GM18526 (cell line): ENCODE results near the gene PGM2.

ENCODE experiments used
- POLR2A ChIP-seq: IDR thresholded peaks from 3 replicates; pipeline ENCODE4 v1.6.1; 2011; ENCODE audit not compliant: insufficient read length; ENCODE audit errors: extremely low read depth

PGM2 gene

DNA sequence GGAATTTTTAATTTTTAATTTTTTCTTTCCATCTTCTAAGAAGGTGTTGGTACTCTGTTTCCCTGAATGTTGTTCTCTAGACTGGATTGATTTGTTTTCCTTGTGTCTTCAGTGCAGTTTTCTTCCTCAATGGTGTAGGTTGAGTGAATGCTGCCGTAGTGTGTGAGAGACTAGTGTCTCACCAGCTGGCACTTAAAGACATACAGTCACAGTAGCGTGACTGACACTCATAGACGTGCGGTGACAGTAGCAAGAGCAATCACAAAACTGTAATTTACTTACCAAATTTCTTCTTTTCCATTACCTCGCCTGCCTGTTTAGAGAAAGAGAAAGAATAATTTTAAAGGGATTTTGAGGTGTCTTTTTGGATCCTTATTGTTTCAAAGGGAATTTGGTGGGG, 21.4 kb upstream of the PGM2 start:
- TF ChIP-seq POLR2A: no peak

DNA sequence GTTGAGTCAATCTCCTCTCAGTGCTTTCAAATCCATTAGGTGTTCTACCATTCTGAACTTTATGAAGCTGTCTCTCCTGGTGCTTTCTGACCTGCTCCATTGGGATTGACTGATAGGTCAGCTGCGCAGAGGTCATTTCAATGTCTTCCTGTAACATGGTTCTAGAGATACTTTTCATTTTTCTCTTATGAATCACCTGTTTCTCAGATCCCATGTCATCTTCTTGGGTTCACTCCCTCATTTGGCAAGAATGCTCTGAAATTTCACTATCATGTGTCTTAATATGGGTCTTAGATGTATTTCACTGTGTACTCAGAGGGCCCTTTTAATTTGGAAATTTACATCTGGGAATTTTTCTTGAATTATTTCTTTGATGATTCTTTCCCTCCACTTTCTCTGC, 13.8 kb upstream of the PGM2 start:
- TF ChIP-seq POLR2A: no peak

DNA sequence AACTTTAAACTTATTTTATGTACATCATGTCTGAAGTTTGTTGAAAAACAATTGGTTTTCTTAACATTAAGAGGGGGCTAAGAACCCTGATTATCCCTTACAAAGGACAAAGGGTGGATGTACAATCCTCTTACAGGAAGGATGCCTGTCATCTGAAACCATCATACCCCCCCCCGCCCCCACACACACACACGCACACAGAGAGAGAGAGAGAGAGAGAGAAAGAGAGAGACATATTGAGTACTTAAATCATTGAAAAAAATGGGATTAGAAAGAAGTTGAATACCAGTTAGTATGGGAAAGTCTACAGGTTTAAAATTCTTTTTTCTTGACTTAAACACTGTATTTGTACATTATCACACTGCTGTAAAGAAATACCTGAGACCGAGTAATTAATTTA, 10.9 kb upstream of the PGM2 start:
- TF ChIP-seq POLR2A: no peak

DNA sequence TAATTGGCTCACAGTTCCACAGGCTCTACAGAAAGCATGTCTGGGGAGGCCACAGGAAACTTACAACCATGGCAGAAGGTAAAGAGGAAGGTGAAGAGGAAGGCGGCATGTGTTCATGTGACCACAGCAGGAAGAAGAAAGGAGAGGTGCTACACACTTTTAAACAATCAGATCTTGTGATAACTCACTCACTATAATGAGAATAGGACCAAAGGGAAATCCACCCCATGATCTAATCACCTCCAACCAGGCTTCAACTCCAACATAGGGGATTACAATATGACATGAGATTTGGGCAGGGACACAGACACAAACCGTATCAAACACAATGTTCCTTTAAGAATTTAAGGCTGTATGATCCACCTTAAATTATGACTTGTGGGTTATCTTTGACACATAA, 10.5 kb upstream of the PGM2 start:
- no peak for TF ChIP-seq POLR2A

DNA sequence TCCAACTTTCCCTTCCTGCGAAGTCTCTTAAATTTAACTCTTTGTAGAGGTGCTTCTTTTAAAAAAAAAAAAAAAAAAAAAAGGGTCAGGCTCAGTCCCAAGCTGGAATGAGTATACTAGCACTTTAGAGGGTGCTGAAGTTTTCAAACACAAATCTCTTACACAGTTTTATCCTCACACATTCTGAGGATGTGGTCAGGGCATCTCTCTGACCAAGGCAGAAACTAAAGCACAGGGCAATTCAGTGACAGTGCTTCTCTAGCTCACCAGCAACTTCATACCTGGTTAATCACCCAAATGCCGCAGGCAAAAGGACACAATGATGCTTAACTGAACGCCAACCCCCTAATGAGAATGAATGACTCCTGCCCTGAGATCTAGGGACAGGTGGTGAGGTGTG, 9.8 kb upstream of the PGM2 start:
- TF ChIP-seq POLR2A: no peak

DNA sequence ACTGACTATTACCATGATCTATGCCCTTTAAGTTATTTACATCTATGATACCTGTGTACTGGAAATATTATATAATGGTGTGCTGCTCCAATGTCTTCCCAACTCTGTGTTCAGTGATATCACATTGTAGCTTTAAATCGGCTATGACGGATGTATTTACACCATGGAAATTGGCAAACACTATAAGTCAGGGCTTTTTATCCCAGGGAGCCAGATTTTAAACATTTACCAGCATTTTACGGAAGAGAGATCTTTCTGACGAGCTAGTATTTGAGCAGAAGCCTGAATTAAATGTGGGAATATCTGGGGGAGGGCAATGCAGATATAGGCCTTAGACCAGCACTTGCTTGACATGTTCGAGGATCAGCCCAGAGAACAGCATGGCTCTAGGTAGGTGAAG, 7.7 kb upstream of the PGM2 start:
- TF ChIP-seq POLR2A: no peak

DNA sequence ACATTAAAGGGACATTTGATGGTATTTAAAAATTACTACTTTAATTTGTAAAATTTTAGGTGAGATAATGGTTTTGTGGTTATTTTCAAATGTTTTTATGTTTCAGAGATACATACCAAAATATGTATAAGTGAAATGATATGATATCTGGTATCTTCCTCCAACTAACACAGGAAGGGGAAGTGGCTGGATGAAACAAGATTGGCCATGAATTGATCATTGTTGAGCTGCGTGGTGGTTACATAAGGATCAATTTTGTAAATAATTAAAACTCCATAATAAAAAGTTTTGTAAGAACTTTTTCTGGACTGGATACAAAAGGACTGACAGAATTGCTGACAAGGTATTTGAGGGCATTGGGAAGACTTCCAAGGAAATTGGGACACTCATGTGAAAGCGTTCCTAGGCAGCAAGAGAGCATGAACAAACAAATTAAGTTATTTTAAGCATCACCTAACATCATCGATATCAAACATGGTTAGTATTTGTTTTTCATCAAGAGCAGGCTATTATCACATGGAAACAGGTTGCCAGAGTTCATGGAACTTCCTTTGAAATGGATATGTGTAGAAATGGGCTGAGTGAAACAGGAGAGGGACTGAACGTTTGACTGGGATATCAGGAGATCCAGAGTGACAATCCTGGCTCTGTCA, 4.4 kb upstream of the PGM2 start:
- no peak for TF ChIP-seq POLR2A

DNA sequence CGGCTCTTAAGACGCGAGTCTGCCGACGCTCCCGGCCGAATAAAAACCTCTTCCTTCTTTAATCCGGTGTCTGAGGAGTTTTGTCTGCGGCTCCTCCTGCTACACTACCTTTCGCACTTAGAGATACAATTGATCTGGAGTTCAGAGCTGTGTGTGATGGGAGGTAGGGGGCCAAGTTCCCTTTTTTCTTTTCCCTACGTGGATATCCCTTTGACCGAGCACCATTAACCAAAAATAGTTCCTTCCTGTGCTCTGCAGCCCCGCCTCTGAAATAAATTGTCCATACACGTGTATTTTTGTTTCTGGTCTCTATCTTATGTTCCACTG, 555 bp upstream of the PGM2 start:
- no peak for TF ChIP-seq POLR2A

DNA sequence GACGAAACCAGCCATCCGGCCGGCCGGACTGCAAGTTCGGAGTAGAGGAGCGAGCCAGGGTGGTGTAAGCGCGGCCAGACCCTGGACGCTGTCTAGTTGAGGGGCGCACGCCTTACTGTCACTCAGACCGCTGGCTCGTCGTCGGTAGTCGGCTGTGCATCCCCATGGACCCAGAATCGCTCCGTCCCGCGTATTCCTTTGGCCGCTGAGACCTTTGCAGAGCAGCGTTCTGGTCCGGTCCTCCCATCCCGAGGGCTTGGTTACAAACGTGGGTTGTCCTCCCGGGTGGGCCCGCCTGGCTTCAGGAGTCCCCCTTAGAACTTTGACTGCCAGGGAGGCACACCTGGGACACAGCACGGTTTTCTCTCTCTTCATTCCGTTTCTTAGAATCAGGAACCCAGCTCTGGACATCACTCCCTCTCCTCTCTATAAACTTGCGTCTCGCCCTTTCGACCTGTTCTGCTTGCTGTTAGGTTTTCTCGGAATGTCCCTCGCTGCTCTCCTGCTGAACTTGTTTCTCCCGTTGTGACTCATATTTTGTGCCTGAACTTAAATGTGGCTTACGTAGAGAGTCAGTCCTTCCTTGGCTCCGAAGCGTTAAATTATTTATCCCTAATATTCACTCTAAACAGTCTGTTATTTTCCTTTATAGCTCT, 672 bp downstream of the PGM2 start:
- TF ChIP-seq POLR2A: no peak

DNA sequence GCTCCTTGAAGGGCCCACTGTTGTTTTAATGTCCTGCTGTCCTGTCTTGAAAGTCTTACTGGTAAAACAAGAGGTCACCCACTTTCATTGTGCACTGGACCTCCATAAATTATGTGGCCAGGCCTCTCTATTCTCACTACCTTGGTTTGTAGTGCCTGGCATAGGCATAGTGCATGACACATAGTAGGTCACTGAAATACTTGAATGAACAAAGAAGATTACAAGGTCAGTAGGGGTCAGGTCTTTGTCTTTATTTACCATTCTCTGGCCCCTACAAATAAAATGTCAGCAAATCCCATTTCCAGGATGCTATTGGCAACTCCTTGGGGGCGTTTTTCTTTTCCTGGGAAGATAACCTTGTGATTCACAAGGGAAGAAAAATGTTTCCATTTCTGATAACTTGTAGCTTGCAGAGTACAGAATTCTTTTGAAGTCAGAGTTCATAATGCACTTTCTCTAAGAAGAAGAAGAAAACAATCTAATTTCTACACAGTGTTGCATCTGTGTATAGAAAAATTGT, 1.4 kb downstream of the PGM2 start:
- TF ChIP-seq POLR2A: no peak

DNA sequence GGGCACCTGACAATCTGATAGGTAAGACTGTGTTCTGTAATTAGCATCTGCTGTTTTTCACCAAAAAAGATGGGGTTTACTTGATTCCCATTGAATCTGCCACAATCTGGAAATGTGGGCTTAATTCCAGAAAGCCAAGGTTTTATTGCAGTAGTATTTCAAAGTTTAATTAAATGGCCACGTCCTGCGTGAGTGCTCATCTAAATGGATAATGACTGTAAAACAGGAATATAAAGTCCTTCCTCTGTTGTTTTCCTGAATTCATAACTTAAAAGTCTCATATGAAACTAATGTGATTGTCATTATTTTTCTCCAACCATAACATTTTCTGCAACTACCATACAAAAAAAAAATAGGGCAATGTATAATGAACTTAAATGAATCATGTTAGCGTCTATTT, 2.4 kb downstream of the PGM2 start:
- TF ChIP-seq POLR2A: no peak

DNA sequence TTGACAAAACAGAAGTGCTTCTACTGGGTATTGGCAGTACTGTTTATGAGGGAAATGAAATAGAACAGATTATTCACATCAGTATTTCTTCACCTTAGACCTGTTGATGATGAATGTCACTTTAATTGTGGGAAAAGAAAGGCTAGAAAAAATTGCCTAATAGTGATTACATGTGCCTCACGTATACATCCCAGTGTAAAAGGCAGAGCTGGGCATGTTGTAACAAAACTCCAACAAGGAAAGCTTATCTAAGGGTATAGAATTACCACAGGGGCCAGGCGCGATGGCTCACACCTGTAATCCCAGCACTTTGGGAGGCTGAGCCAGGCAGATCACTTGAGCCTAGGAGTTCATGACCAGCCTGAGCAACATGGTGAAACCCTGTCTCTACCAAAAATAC, 4.2 kb downstream of the PGM2 start:
- no peak for TF ChIP-seq POLR2A

DNA sequence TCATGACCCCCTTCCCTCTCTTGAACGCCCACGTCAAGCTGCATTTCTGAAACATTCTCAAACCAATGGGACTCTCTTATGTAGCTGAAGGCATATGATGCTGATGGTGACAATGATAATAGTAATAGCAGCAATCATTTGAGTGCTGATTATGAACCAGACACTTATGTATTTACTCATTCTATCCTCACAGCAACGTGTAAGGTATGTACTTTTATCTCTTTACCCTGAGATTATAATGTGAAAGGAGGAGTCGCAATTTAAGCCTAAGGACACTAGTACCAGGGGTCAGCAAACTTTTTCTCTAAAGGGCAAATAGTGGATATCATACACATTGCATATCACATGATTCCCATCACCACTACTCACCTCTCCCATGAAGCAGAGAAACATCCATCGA, 8.5 kb downstream of the PGM2 start:
- TF ChIP-seq POLR2A: no peak

DNA sequence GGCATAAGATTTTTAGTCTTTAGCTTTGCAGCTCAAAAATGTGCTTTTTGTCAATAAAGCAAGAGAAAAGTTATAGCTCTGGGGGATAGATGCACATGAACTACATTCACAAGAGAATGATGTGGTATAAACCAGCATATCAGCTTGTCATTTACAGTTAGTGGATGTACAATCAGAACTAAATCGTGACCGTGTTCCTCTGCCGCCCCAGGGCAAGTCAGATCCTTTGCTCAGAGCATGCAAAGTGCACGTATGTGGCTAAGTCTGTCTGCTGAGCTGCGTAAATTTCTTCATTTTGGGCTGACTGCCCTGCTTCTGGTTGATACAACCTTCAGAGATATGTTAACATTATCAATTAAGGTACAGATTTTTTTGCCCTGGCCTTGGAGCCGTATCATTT, 9.3 kb downstream of the PGM2 start:
- TF ChIP-seq POLR2A: no peak

DNA sequence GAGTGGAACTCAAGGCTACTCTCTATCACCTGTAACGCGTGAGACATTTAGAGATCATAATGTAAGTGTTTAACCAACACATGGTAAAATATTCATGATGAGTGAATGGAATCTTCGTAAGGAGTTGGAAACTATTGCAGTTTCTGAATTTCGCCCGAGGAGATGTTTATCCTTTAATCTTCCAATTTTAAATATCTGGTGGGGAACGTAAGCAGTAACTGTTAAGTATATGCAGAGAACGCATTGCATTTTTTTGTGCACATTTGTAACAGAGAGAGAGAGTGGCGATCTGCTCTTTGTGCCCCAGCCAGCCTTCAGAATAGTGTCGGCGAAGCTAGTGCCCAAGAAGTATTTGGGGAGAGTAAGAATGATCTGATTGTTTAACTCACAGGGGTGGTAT, 9.8 kb downstream of the PGM2 start:
- TF ChIP-seq POLR2A: no peak

DNA sequence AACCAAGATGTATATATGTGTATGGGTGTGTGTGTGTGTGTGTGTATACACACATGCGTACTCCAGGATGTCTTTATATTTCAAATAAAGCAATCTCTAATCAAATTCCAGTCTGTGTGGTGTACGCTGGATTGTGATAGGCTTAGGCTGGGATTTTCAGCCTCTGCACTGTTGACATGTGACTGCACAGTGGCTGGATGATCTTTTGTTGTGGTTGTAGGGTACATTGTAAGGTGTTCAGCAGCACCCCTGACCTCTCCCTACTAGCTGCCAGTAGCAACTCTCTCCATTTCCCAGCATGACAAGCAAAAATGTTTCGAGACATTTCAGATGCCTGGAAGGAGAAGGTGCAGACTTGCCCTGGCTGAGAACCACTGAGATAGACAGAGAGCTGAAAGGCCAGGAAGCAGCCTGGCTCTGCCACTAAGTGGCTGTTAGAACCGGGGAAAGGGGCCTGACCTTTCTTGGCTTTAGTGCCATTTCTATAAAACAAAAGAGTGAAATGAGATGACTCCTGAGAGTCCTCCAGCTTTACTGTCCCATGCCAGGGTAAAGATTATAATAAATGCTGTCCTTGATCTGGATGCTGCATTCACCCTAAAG, 10.5 kb downstream of the PGM2 start:
- no peak for TF ChIP-seq POLR2A

DNA sequence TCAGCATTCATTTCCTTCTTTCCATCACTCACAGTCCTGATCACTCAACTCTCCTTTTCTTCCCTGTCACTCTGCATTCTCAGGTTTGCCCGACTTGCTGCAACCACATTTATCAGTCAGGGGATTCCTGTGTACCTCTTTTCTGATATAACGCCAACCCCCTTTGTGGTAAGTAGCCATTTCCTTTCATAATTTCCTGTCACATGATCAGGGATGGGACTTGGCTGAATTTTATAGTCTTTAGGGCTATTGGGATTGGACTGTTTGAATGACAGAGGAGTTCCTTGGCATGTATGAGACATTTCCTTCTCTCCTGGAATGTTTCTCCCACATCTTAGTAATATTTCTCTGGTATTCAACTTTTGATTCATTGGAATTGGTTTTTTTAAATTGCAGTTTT, 11.0 kb downstream of the PGM2 start:
- no peak for TF ChIP-seq POLR2A
